Measurements from ENCODE around the gene DDX23.
"Not testable (repeated sequence)": the region's sequence is repeated elsewhere in the genome, so short reads cannot be mapped to it uniquely, and the experiment has no call there.

Gene DDX23

DNA sequence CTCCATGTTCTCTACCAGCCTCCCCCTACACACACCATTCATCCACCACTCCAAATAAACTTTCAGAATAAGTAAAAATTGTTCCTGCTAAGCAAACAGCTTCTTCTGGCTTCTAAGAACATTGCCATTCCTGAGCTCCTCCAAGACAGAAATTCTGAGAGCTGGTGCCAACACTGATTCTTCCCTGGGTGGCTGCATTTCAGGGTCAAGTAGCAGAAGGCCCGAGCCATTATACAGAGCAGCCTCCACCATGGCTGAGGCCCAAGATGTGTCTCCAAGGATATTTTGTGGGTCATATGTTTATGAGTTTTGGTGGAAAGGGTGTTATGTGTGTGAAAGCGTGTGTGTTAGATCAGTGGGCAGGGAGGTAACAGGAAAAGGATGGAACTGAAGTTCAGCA lies 17.2 kb upstream of the DDX23 start:
- H3K9me3 Mint-ChIP-seq, result no peaks in the 10 kb centered on the region
- ATAC-seq (no peak), DNase-seq (no peak)
- no peak overlapping the region for H3K4me3 Mint-ChIP-seq
- H3K4me1 Mint-ChIP-seq, result peaks cover 23% of the 10 kb centered on the region
- peaks cover 11% of the 10 kb centered on the region for H3K27me3 Mint-ChIP-seq
- no peak overlapping the region for H3K27ac Mint-ChIP-seq

DNA sequence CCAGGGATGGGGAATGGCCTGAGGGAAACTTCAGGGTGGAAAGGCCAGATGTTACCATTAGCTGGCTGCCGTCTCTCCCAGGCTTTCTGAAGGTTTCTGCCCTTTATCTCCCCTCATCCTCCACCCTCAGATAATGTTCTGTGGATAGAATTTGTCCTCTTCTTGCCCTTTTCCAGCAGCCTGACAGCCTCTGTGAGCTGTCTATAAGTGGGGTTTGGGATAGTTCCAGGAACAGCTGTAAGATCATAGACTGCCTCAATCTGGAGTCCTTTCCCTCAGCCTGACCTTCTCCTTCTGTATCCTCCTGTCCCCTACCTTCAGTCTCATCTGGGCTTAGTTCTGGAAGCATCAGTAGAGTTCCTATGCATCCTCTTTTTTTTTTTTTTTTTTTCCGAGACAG lies 16.5 kb upstream of the DDX23 start:
- Mint-ChIP-seq H3K9me3 (no peaks in the 10 kb centered on the region), H3K27me3 (peaks cover 19% of the 10 kb centered on the region), H3K27ac (peak overlapping the region in 1 of 2 donors; percentile 14), H3K4me1 (peaks cover 29% of the 10 kb centered on the region), H3K4me3 (no peak overlapping the region)
- DNase-seq (no peak), ATAC-seq (no peak)

DNA sequence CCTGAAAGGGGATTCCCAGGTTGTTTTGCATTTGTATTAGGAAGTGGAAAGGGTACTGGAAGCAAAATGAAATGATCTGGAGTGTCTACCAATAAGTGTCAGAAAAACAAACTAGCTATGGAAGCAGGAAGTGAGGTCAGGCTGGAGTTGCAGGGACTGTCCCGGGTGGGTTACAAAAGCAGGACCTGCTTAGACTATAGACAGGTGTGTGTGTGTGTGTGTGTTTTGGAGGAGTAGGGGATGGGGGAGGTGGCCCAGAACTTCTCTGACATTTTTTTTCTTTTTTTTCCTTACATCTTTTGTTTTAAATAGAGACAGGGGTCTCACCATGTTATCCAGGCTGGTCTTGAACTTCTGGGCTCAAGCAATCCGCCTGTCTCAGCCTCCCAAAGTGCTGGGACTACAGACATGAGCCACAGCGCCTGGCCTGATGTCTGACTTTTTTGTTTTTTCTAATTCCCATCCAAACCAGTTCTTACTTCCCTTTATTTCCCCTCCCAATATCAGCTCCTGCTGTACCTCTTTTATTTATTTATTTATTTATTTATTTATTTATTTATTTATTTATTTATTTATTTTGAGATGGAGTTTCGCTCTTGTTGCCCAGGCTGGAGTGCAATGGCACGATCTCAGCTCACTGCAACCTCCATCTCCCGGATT lies 14.2 kb upstream of the DDX23 start:
- Mint-ChIP-seq H3K9me3 (no peaks in the 10 kb centered on the region), H3K4me3 (peak overlapping the region; percentile 94 to 95), H3K27ac (peak overlapping the region; percentile 88 to 90), H3K4me1 (peaks cover 32% of the 10 kb centered on the region), H3K27me3 (peaks cover 40% of the 10 kb centered on the region)
- ATAC-seq (peak; percentile 83), DNase-seq (no peak)

DNA sequence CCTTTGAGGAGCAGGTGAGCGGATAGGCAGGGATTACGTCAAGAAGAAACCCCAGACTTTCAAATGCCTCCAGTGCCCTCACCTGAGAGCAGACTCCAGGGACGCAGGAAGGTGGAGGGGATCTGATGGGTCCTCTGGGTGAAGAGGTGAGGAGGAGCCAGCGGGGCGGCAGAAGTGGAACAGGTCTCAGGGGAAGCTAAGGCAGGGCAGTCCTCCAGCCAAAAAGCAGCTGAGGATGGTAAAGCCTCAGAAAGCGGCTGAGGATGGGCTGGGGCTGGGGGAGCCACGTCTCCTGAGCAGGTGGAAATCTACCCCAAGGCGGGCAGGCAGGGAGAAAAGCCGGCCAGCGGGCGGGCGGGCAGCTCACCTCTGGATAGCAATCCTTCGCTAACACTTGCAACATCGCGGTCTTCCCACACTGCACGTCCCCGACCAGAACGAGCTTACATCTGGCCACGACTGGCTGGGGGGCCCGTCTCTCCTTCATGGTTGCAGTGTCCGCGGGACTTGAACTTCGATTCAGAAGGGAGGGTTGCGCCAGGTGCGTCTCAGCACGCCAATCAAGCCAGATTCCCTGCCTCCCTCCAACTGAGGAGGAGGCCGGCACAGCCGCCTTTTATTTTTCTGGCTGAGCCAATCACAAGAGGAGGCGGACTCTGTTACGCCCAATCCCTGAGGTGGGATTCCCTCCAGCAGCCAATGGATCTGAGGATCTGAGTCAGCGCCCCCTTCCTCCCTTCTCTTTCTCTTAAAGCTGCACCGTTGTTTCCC lies 13.5 kb upstream of the DDX23 start, which contains the start of gene RND1:
RND1 (minus strand) TSS at position 590 of the 771 bp plus-strand sequence; CDS start at position 487, 103 bp downstream.
- no peaks in the 10 kb centered on the region for H3K9me3 Mint-ChIP-seq
- ATAC-seq, result peak; percentile 92

DNA sequence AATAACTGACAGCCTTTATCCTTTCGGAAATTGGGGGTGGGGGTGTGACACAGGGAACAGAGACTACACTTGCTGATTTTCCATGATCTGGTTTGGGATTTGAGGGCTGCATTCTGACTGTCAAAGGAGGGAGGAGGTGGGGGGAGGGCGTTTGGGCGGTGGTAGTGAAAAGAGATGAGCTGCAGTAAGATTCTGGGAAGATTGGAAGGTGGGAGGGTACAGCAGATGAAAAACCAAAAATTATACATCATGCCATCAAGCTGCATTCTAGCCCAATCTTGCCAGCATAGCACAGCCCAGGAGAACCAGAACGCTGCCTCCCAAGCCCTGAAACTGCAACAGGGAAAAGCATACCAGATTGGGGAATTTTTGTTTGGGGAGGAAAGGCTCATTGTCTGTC lies 11.3 kb upstream of the DDX23 start:
- Mint-ChIP-seq H3K4me1 (peaks cover 38% of the 10 kb centered on the region), H3K27ac (no peak overlapping the region), H3K9me3 (no peaks in the 10 kb centered on the region), H3K4me3 (no peak overlapping the region), H3K27me3 (peaks cover 40% of the 10 kb centered on the region)
- ATAC-seq (no peak), DNase-seq (no peak)

More for the DNA sequence above, 13.5 kb upstream of the DDX23 start, which contains the start of gene RND1:
- peak within 1 kb of the TSS; percentile 88 to 94 for H3K27ac Mint-ChIP-seq
- peak; percentile 82 to 91 for DNase-seq
- H3K27me3 Mint-ChIP-seq, result peaks cover 40% of the 10 kb centered on the region
- peaks cover 38% of the 10 kb centered on the region for H3K4me1 Mint-ChIP-seq
- peak within 1 kb of the TSS; percentile 94 to 95 for H3K4me3 Mint-ChIP-seq

DNA sequence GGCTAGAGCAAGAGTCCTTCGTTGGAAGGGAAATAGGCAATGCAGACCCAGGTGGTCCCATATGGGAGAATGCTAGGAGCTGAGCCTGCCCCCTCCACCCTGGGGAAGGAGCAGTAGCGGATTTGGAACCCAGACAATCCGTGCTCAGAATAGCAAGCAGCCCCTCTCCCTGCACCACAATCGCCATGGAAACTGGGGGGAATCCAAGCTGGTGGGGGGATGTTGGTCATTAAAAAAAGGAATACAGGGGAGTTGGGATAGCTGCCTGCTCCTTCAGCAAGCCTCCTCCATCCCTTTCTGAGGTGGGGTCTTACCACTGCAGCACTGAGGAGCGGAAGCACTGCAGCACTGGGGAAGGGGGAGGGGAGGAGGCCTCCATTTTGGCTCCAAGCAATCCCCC lies 10.8 kb upstream of the DDX23 start:
- Mint-ChIP-seq H3K9me3 (no peaks in the 10 kb centered on the region), H3K27ac (no peak overlapping the region), H3K4me1 (peaks cover 38% of the 10 kb centered on the region), H3K4me3 (no peak overlapping the region), H3K27me3 (peaks cover 40% of the 10 kb centered on the region)
- ATAC-seq (no peak), DNase-seq (no peak)

DNA sequence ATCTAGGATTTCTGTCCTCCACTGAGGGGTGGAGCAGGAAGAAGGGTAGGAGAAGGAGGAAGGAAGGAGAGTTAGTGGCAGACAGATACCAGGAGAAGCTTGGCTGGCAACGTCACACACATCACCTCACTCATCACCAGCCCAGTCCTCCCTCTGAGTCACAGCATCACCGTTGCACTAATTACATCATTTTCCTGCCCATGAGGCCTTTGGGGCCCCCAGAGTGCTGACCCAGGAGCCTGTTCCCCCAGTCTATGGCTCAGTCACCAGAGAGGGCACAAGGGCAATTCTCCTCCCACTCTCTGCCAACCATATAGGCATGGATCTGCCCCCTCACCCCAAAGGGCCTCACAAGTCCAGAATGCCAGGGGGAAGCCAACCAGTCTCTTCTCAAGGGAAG lies 9.1 kb upstream of the DDX23 start:
- peak overlapping the region in 1 of 2 donors; percentile 54 for H3K27ac Mint-ChIP-seq
- H3K27me3 Mint-ChIP-seq, result peaks cover 40% of the 10 kb centered on the region
- H3K9me3 Mint-ChIP-seq, result no peaks in the 10 kb centered on the region
- ATAC-seq (peak; percentile 12), DNase-seq (peak in 1 of 2 donors; percentile 28)
- no peak overlapping the region for H3K4me3 Mint-ChIP-seq
- H3K4me1 Mint-ChIP-seq, result peaks cover 34% of the 10 kb centered on the region

DNA sequence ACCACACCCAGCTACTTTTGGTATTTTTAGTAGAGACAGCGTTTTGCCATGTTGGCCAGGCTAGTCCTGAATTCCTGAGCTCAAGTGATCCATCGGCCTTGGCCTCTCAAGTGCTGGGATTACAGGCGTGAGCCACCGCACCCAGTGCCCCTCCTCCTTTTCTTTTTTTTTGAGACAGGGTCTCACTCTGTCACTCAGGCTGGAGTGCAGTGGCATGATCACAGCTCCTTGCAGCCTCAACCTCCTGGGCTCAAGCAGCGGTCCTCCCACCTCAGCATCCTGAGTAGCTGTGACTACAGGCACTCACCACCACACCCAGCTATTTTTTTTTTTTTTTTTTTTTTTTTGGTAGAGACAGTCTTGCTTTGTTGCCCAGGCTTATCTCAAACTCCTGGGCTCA lies 8.3 kb upstream of the DDX23 start:
- H3K27ac Mint-ChIP-seq, H3K4me3 Mint-ChIP-seq, DNase-seq, H3K9me3 Mint-ChIP-seq, ATAC-seq: not testable (repeated sequence)
- peaks cover 39% of the 10 kb centered on the region for H3K27me3 Mint-ChIP-seq
- H3K4me1 Mint-ChIP-seq, result peaks cover 25% of the 10 kb centered on the region

DNA sequence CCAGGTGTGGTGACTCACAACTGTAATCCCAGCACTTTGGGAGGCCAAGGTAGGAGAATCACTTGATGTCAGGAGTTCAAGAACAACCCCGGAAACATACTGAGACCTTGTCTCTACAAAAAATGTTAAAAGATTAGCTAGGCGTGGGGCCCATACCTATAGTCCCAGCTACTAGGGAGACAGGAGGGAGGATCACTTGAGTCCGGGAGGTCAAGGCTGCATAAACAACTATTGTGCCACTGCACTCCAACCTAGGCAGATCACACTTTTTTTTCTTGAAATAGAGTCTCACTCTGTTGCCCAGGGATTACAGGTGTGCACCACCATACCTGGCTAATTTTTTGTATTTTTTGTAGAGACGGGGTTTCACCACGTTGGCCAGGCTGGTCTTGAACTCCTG lies 7.6 kb upstream of the DDX23 start:
- H3K27me3 Mint-ChIP-seq, result peaks cover 33% of the 10 kb centered on the region
- H3K4me1 Mint-ChIP-seq, result peaks cover 19% of the 10 kb centered on the region
- no peak overlapping the region for H3K27ac Mint-ChIP-seq
- ATAC-seq (no peak), DNase-seq (no peak)
- H3K4me3 Mint-ChIP-seq, result no peak overlapping the region
- H3K9me3 Mint-ChIP-seq, result no peaks in the 10 kb centered on the region

DNA sequence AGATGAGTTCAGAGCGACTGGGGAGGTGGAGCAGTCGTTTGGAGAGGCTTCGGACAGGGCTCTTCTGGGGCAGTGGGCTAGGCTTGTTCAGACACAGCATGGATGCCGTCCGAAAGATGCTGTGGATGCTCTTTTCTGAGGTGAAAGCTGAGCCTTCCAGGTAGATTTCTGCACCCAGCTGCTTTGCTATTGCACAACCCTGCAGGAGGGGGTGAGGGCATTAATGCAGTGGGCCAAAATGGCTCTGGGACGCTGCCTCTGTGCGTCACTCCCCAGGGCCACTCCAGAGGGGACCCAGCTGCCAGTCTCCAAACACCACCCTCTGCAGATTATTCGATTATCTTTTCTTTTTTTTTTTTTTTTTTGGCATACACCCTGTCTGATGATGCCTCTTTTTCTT lies 6.1 kb upstream of the DDX23 start:
- no peak for ATAC-seq
- peaks cover 17% of the 10 kb centered on the region for H3K27me3 Mint-ChIP-seq
- H3K27ac Mint-ChIP-seq, result no peak overlapping the region

DNA sequence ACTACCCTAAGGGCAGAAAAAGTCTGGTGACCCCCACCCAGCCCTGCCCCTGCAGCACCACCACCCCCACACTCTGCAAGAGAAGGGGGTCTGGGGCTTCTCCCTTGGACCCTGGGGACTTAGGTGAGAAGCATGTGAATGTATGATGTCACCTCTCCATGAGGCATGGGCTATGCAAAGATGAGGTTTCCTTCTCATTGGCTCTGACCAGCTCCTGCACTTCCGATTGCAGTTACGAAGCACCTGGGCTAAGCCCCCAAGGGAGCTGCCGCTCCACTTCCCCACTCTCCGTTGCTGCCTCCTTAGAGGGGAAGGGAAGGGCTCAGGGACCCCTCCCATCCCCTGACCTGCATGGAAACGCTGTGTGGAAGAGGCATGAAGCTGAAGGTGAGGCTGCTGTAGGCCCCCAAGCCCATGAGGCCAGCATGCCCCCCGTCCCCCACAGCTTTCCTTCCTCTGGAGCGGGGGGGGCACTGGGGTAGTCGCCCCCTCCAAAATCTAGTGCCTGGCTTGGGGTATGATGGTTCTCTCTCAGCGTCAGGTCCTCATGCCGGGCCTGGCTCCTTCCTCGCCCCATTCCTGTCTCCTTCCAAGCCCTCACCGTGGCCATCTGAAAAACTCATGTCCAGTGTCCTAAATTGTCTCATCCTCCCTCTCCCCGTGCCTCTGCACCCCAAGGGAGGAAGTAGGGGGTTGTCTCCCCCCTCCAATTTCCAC lies 5.5 kb upstream of the DDX23 start:
- ATAC-seq, result no peak
- Mint-ChIP-seq H3K27me3 (peaks cover 11% of the 10 kb centered on the region), H3K4me1 (peaks cover 20% of the 10 kb centered on the region)

More for the DNA sequence above, 6.1 kb upstream of the DDX23 start:
- Mint-ChIP-seq H3K4me3 (no peak overlapping the region), H3K4me1 (peaks cover 14% of the 10 kb centered on the region), H3K9me3 (no peaks in the 10 kb centered on the region)
- no peak for DNase-seq

DNA sequence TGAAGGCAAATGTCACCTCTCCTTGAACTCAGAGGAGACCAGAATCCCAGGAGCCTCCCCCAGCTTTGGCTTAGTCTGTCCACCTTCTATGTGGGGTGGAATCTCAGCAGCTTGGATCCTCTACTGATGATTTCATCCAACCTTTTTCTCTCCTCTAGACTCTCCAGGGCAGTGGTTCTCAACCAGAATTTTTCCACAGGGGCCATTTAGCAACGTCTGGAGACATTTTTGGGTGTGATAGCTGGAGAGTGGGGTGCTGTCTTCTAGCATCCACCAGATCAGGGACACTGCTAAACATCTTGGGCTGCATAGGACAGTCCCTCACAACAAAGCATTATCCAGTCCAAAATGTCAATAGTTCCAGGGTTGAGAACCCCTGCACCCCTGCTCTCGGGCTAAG lies 4.4 kb upstream of the DDX23 start:
- Mint-ChIP-seq H3K27me3 (peaks cover under 1% of the 10 kb centered on the region), H3K4me1 (peaks cover 18% of the 10 kb centered on the region), H3K27ac (no peak overlapping the region), H3K9me3 (no peaks in the 10 kb centered on the region), H3K4me3 (no peak overlapping the region)
- DNase-seq (no peak), ATAC-seq (no peak)

More for the DNA sequence above, 5.5 kb upstream of the DDX23 start:
- Mint-ChIP-seq H3K4me3 (no peak overlapping the region), H3K27ac (no peak overlapping the region), H3K9me3 (no peaks in the 10 kb centered on the region)
- DNase-seq, result no peak

DNA sequence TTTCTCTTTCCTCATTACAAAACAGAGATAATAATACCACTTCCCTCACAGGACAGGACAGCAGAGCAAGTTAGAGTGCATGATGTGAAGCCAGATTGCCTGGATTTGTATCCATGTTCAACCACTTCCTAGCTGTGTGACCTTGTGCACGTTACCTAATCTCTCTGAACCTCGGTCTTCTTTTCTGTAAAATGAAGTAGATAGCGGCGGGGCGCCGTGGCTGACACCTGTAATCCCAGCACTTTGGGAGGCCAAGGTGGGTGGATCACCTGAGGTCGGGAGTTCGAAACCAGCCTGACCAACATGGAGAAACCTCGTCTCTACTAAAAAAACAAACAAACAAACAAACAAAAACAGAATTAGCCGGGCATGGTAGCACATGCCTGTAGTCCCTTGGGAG lies 3.0 kb upstream of the DDX23 start:
- ATAC-seq, DNase-seq: not testable (repeated sequence)

DNA sequence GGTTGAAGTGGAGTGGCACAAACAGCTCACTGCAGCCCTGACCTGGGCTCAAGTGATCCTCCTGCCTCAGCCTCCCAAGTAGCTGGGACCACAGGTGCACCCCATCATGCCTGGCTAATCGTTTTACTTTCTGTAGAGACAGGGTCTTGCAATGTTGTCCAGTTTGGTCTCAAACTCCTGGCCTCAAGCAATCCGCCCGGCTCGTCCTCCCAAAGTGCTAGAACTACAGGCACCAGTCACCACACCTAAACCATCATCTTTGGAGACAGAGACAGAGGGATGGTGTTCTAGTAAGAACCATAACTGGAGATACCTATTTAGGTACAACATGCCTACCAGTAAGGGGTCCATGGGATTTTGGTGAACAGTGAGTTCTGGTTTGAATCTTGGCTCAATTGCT lies 2.5 kb upstream of the DDX23 start:
- Mint-ChIP-seq H3K4me3 (no peak overlapping the region), H3K4me1 (peaks cover 29% of the 10 kb centered on the region), H3K27me3 (no peaks in the 10 kb centered on the region), H3K27ac (peak overlapping the region in 1 of 2 donors; percentile 27), H3K9me3 (no peaks in the 10 kb centered on the region)
- DNase-seq (no peak), ATAC-seq (no peak)

More for the DNA sequence above, 3.0 kb upstream of the DDX23 start:
- not testable (repeated sequence) for H3K27me3 Mint-ChIP-seq, H3K27ac Mint-ChIP-seq, H3K4me3 Mint-ChIP-seq, H3K9me3 Mint-ChIP-seq
- peaks cover 24% of the 10 kb centered on the region for H3K4me1 Mint-ChIP-seq

DNA sequence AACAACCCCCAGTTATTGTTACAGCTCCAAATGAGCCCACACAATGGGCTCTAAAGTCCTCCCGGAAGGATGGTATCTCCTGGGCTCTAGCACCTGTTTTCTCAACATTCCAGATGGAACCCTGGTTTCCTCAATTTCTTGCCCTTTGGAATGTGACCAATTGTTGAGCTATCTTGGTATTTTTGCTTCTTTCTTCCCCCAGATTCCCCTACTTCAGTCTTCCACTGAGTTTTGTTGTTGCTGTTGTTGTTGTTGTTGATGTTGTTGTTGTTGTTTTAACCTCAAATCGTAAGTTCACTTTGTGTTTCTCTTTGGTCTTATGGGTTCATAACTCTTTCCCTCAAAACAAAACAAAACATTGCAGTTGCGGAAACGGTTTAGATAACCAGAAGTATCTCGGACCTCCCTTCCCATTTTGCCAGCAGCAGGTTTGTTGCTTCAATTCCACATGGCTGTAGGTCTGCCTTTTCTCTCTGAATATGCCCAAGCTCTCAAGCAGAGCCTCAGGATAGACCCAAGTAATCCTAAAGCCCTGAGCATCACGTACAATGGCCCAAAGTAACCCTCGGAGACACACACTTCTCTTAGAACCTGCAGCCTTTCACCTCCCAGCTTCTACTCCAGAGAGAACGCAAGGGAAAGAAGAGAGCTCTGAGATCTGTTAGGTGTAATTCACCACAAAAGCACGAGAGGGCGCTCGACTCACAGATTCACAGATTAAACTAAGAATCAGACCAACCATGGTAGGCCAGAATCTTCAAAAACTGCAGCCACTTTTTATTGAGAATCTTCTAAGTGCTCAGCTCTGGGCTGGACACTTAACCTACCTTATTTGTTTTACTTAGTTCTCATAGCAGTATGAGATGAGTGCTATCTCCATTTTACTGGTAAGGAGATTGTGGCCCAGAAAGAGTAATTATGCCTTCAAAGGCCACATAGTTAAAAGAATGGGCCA lies 1.0 kb upstream of the DDX23 start:
- Mint-ChIP-seq H3K27me3 (no peaks in the 10 kb centered on the region), H3K4me3 (peak overlapping the region; percentile 95 to 99), H3K9me3 (no peaks in the 10 kb centered on the region), H3K4me1 (peaks cover 39% of the 10 kb centered on the region), H3K27ac (peak overlapping the region; percentile 99 to 100)
- ATAC-seq (peak; percentile 52), DNase-seq (peak; percentile 86 to 88)
